Ovary (tissue), 3 donors: ENCODE data around the gene ANXA5.

Experiments used
- EP300 ChIP-seq: sonication (generic); formaldehyde crosslinking; IDR thresholded peaks from one replicate; pipeline ENCODE4 v1.6.1; 2017; ENCODE audit warnings: antibody characterized with exemption
- POLR2A ChIP-seq: fragments of 450-650 bp; IDR thresholded peaks from one replicate; pipeline ENCODE4 v1.6.1; 2017; ENCODE audit warnings: antibody characterized with exemption, mild to moderate bottlenecking, moderate library complexity
- TF ChIP-seq, protein P1 (sequence below), 3 donors: fragments of 450-650 bp in 2 of 3; fragments of 200-600 bp in 1 of 3; IDR thresholded peaks; one replicate each; pipeline versions ENCODE4 v1.5.1 to v1.8.0; 2016 to 2022; ENCODE audit warnings: antibody characterized with exemption in 3 of 3, mild to moderate bottlenecking in 1 of 3
- donor health status: DM: no; HTN: no; CAD: no.

DNA sequence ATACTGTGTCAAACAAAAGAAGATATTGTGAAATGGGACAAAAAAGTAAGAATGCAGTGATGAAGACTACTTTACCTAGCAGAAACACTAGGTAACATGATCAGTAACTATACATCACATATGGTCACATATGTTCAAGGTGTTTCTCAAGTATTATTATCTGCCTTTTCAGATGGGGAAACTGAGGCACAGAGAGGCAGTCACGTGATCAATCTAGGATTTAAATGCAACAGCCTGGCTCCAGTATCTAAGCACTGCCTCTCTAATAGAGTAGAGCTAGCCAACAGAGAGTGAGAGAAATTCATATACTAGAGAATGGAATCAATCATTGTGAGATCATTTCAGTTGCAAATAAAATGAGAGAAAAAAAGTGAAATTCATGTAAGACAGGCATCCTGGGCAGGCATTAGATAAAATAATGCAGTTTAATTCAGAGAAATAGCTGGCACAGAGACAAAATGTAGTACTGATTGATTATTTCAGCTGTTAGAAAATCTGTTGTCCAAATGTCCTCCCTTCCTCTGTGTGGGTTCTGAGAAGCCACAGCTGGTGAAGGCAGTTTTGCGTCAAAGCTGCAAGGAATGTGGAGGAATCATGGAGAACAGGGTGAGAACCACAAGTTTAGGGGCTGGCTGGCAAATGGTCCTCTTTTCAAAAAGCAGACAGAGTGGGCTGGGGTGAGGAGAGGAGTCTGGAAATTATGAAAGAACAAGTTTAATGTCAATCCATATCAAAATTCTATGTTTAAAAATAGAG, 42.2 kb upstream of the ANXA5 start:
- TF ChIP-seq, protein P1, sequence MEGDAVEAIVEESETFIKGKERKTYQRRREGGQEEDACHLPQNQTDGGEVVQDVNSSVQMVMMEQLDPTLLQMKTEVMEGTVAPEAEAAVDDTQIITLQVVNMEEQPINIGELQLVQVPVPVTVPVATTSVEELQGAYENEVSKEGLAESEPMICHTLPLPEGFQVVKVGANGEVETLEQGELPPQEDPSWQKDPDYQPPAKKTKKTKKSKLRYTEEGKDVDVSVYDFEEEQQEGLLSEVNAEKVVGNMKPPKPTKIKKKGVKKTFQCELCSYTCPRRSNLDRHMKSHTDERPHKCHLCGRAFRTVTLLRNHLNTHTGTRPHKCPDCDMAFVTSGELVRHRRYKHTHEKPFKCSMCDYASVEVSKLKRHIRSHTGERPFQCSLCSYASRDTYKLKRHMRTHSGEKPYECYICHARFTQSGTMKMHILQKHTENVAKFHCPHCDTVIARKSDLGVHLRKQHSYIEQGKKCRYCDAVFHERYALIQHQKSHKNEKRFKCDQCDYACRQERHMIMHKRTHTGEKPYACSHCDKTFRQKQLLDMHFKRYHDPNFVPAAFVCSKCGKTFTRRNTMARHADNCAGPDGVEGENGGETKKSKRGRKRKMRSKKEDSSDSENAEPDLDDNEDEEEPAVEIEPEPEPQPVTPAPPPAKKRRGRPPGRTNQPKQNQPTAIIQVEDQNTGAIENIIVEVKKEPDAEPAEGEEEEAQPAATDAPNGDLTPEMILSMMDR (IDR thresholded peaks at IDR 0.05), result no peak
- TF ChIP-seq POLR2A (no peak), EP300 (no peak)
